Smooth muscle cell (in vitro differentiated cells): ENCODE measurements around the gene SP4. TPM values are rescaled to one million over a fixed set of nuclear protein-coding genes. Genes with fewer than 3 reads are reported as not detected.
"Not testable (repeated sequence)": the region's sequence is repeated elsewhere in the genome, so short reads cannot be mapped to it uniquely, and the experiment has no call there.

Experiments
- DNase-seq: peaks from one replicate; lab custom pipeline; 2025; ENCODE audit not compliant: unreplicated experiment; lab: John Stamatoyannopoulos, UW
- H2AFZ ChIP-seq: fragments of 200-600 bp; sonication (generic); 2 replicates; pipeline ENCODE4 v1.6.0; 2016; ENCODE audit warnings: antibody characterized with exemption, low read depth, mild to moderate bottlenecking
- H3F3A ChIP-seq: fragments of 200-600 bp; sonication (generic); 2 replicates; pipeline ENCODE4 v1.6.0; 2017; ENCODE audit warnings: antibody characterized with exemption, low read depth
- H3K27ac ChIP-seq: fragments of 200-600 bp; sonication (generic); 2 replicates; pipeline ENCODE4 v1.5.1; 2016; ENCODE audit warnings: low read depth, mild to moderate bottlenecking
- H3K27me3 ChIP-seq: fragments of 200-600 bp; sonication (generic); 2 replicates; pipeline ENCODE4 v1.6.1; 2016; ENCODE audit warnings: low read depth, mild to moderate bottlenecking
- H3K36me3 ChIP-seq: fragments of 200-600 bp; sonication (generic); 2 replicates; pipeline ENCODE4 v1.5.1; 2016; ENCODE audit warnings: low read depth
- H3K4me1 ChIP-seq: fragments of 200-600 bp; sonication (generic); 2 replicates; pipeline ENCODE4 v1.5.1; 2016; ENCODE audit warnings: low read depth
- H3K4me2 ChIP-seq: fragments of 200-600 bp; sonication (generic); 2 replicates; pipeline ENCODE4 v1.6.0; 2016; ENCODE audit warnings: mild to moderate bottlenecking
- H3K4me3 ChIP-seq: fragments of 200-600 bp; sonication (generic); 2 replicates; pipeline ENCODE4 v1.5.1; 2016; ENCODE audit warnings: mild to moderate bottlenecking
- H3K79me2 ChIP-seq: fragments of 200-600 bp; sonication (generic); 2 replicates; pipeline ENCODE4 v1.6.0; 2016; ENCODE audit warnings: low read depth, mild to moderate bottlenecking
- H3K9ac ChIP-seq: fragments of 200-600 bp; sonication (generic); 2 replicates; pipeline ENCODE4 v1.6.0; 2016; ENCODE audit warnings: low read depth
- H3K9me3 ChIP-seq: fragments of 200-600 bp; sonication (generic); replicated peaks from 2 replicates; pipeline ENCODE4 v1.5.1; 2016; ENCODE audit warnings: low read depth
- H4K20me1 ChIP-seq: fragments of 200-600 bp; sonication (generic); 2 replicates; pipeline ENCODE4 v1.6.0; 2016; ENCODE audit warnings: low read depth
- CTCF ChIP-seq: fragments of 200-600 bp; sonication (generic); IDR thresholded peaks from 2 replicates; pipeline ENCODE4 v1.5.1; 2017; ENCODE audit warnings: borderline replicate concordance, mild to moderate bottlenecking, antibody characterized with exemption; ENCODE audit not compliant: insufficient read depth, poor library complexity, severe bottlenecking
- whole genome bisulfite sequencing: methylation state at CpG from one replicate; pipeline ENCODE4 v1.1.7; 2016; ENCODE audit warnings: low lambda C conversion rate; 5-methylcytosine and 5-hydroxymethylcytosine counted together
- polyA plus RNA-seq: library from polyadenylated mRNA; unstranded; fragments of >200 nt; fragmentation: Nextera tagmentation; extraction: Ambion mirVana; gene quantifications from 2 replicates; pipeline ENCODE4 v1.2.1, GENCODE V29; 2016
- total RNA-seq: library from RNA; depleted of rRNA; stranded (reverse); fragments of >200 nt; gene quantifications from 2 replicates; pipeline ENCODE4 v1.2.3, GENCODE V29; 2014

The SP4 gene
- total and polyA plus RNA-seq, 2 experiments from 2014 or later = 1.6 to 5.0 TPM

- DNase-seq = no peak
- Histone ChIP-seq H3F3A (no peaks in the 10 kb centered on the region), H3K27me3 (no peaks in the 10 kb centered on the region), H3K4me3 (no peak overlapping the region), H3K27ac (no peak overlapping the region), H3K36me3 (no peaks in the 10 kb centered on the region), H2AFZ (no peak overlapping the region), H3K79me2 (no peaks in the 10 kb centered on the region), H3K9me3 (no peaks in the 10 kb centered on the region), H3K4me1 (no peaks in the 10 kb centered on the region), H3K9ac (no peak overlapping the region), H4K20me1 (no peaks in the 10 kb centered on the region), H3K4me2 (no peak overlapping the region)
- 97% methylated on average over 1 of the region's 1 CpG for WGBS
- TF ChIP-seq CTCF = no peak
Measured at GRCh38 chr7:21524680-21525079, 96.8 kb downstream of the SP4 start.

- H3K9me3 ChIP-seq = no peaks in the 10 kb centered on the region
- no peaks in the 10 kb centered on the region for H3K4me1 ChIP-seq
- DNase-seq = no peak
- no peaks in the 10 kb centered on the region for H3F3A ChIP-seq
- no peak overlapping the region for H3K4me3 ChIP-seq
- no peaks in the 10 kb centered on the region for H3K36me3 ChIP-seq
- H3K4me2 ChIP-seq = no peak overlapping the region
- no peak overlapping the region for H3K27ac ChIP-seq
- H3K9ac ChIP-seq = no peak overlapping the region
- H4K20me1 ChIP-seq = no peaks in the 10 kb centered on the region
- H3K27me3 ChIP-seq = no peaks in the 10 kb centered on the region
- H2AFZ ChIP-seq = no peak overlapping the region
- no peaks in the 10 kb centered on the region for H3K79me2 ChIP-seq
- TF ChIP-seq CTCF = peak; percentile 30
Measured at GRCh38 chr7:21526007-21526406, 98.1 kb downstream of the SP4 start.

GRCh38 chr7:21526448-21526847 is 98.6 kb downstream of the SP4 start:
- Histone ChIP-seq H2AFZ (no peak overlapping the region), H3K27ac (no peak overlapping the region), H3F3A (no peaks in the 10 kb centered on the region), H3K79me2 (no peaks in the 10 kb centered on the region), H3K36me3 (no peaks in the 10 kb centered on the region), H3K9me3 (no peaks in the 10 kb centered on the region), H4K20me1 (no peaks in the 10 kb centered on the region), H3K27me3 (no peaks in the 10 kb centered on the region), H3K4me1 (no peaks in the 10 kb centered on the region), H3K9ac (no peak overlapping the region), H3K4me3 (no peak overlapping the region), H3K4me2 (no peak overlapping the region)
- WGBS = 92% methylated on average over 3 of the region's 3 CpGs
- TF ChIP-seq CTCF = no peak
- no peak for DNase-seq

- H3K4me3 ChIP-seq, H3K27ac ChIP-seq, H2AFZ ChIP-seq, H3K79me2 ChIP-seq, H3K9me3 ChIP-seq, H3K36me3 ChIP-seq, DNase-seq, H3F3A ChIP-seq, H3K27me3 ChIP-seq, H3K9ac ChIP-seq, H3K4me2 ChIP-seq, H3K4me1 ChIP-seq, H4K20me1 ChIP-seq: not testable (repeated sequence)
- 80% methylated on average over 1 of the region's 1 CpG for WGBS
Measured at GRCh38 chr7:21532485-21532884, 104.6 kb downstream of the SP4 start.

GRCh38 chr7:21533646-21534045 is 105.8 kb downstream of the SP4 start:
- H3K9ac ChIP-seq, H3K36me3 ChIP-seq, H3K79me2 ChIP-seq, H3K4me3 ChIP-seq, H3K4me1 ChIP-seq, H3K9me3 ChIP-seq, DNase-seq, H3F3A ChIP-seq, H3K27me3 ChIP-seq, H4K20me1 ChIP-seq, H3K4me2 ChIP-seq, H2AFZ ChIP-seq, H3K27ac ChIP-seq: not testable (repeated sequence)

- H3F3A ChIP-seq, H3K9ac ChIP-seq, H3K4me2 ChIP-seq, DNase-seq, H3K9me3 ChIP-seq, H3K36me3 ChIP-seq, H3K4me1 ChIP-seq, H3K79me2 ChIP-seq, H4K20me1 ChIP-seq, H2AFZ ChIP-seq, H3K4me3 ChIP-seq, H3K27ac ChIP-seq: not testable (repeated sequence)
- WGBS = 96% methylated on average over 27 of the region's 27 CpGs
- peaks cover 24% of the 10 kb centered on the region for H3K27me3 ChIP-seq
Measured at GRCh38 chr7:21536445-21537118, 108.7 kb downstream of the SP4 start.
